ENCODE data around the gene METTL26.

The METTL26 gene

GRCh38 chr16:636206-637080 is at the start of gene METTL26:
Gene METTL26, minus strand, starts transcription at chr16:636305. Its CDS starts 15 bp downstream, at chr16:636290.
- peak; percentile 75 to 94 for DNase-seq

GRCh38 chr16:684961-685696 is 49.0 kb upstream of the METTL26 start:
- no peak for DNase-seq

GRCh38 chr16:684071-684794 is 48.1 kb upstream of the METTL26 start, which contains the start of gene JMJD8:
Gene JMJD8, minus strand, starts transcription at chr16:684334. Its CDS starts 15 bp downstream, at chr16:684319.
- peak; percentile 74 to 87 for DNase-seq

GRCh38 chr16:683396-684070 is 47.4 kb upstream of the METTL26 start:
- no peak for DNase-seq

GRCh38 chr16:682493-683395 is 46.6 kb upstream of the METTL26 start:
- no peak for DNase-seq

GRCh38 chr16:681746-682427 is 45.8 kb upstream of the METTL26 start:
- no peak for DNase-seq

- peak in 1 of 2 donors; percentile 9 for DNase-seq
These were observed 45.1 kb upstream of the METTL26 start for GRCh38 chr16:680967-681745.

GRCh38 chr16:680625-680945 is 44.5 kb upstream of the METTL26 start:
- no peak for DNase-seq

GRCh38 chr16:679814-680624 is 43.9 kb upstream of the METTL26 start, which contains the start of gene STUB1:
Gene STUB1, plus strand, starts transcription at chr16:680410. Its CDS starts 116 bp downstream, at chr16:680526.
- peak; percentile 66 to 82 for DNase-seq

GRCh38 chr16:678858-679813 is 43.0 kb upstream of the METTL26 start:
- peak; percentile 33 to 76 for DNase-seq

GRCh38 chr16:678209-678857 is 42.2 kb upstream of the METTL26 start:
- no peak for DNase-seq

- no peak for DNase-seq
These were observed 41.4 kb upstream of the METTL26 start for GRCh38 chr16:677316-678190.

- DNase-seq: no peak
These were observed 40.8 kb upstream of the METTL26 start for GRCh38 chr16:676913-677312.

- DNase-seq: no peak
These were observed 40.4 kb upstream of the METTL26 start for GRCh38 chr16:676565-676902.

- DNase-seq: no peak
These were observed 39.9 kb upstream of the METTL26 start for GRCh38 chr16:675884-676564.

All from bone marrow (tissue), 2 donors.